Measurements from ENCODE around the gene OSBPL1A.

GRCh38 chr18:24341361-24341760, 56.3 kb downstream of the OSBPL1A start:
- TF ChIP-seq CTCF (IDR thresholded peaks at IDR 0.05) (no peak), POLR2A (IDR thresholded peaks at IDR 0.05) (no peak), POLR2AphosphoS5 (IDR thresholded peaks at IDR 0.05) (no peak)
